Measurements from ENCODE around the gene EMD. TPM values are rescaled to one million over a fixed set of nuclear protein-coding genes. Genes with fewer than 3 reads are reported as not detected.

The EMD gene
- total and polyA plus RNA-seq, 2 of the 13 experiments (the other 11 are each of a cell fraction or from before 2014, with no cell fraction given): 14.5 to 14.9 TPM

GRCh38 chrX:154409222-154409871, 30.3 kb downstream of the EMD start, which contains the start of gene DNASE1L1 (continued):
- TF ChIP-seq, protein P1, sequence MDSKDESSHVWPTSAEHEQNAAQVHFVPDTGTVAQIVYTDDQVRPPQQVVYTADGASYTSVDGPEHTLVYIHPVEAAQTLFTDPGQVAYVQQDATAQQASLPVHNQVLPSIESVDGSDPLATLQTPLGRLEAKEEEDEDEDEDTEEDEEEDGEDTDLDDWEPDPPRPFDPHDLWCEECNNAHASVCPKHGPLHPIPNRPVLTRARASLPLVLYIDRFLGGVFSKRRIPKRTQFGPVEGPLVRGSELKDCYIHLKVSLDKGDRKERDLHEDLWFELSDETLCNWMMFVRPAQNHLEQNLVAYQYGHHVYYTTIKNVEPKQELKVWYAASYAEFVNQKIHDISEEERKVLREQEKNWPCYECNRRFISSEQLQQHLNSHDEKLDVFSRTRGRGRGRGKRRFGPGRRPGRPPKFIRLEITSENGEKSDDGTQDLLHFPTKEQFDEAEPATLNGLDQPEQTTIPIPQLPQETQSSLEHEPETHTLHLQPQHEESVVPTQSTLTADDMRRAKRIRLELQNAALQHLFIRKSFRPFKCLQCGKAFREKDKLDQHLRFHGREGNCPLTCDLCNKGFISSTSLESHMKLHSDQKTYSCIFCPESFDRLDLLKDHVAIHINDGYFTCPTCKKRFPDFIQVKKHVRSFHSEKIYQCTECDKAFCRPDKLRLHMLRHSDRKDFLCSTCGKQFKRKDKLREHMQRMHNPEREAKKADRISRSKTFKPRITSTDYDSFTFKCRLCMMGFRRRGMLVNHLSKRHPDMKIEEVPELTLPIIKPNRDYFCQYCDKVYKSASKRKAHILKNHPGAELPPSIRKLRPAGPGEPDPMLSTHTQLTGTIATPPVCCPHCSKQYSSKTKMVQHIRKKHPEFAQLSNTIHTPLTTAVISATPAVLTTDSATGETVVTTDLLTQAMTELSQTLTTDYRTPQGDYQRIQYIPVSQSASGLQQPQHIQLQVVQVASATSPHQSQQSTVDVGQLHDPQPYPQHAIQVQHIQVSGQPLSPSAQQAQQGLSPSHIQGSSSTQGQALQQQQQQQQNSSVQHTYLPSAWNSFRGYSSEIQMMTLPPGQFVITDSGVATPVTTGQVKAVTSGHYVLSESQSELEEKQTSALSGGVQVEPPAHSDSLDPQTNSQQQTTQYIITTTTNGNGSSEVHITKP (CRISPR knock-in tag; IDR thresholded peaks at IDR 0.05; ENCODE audit: low read depth): no peak
- TF ChIP-seq, protein P2, sequence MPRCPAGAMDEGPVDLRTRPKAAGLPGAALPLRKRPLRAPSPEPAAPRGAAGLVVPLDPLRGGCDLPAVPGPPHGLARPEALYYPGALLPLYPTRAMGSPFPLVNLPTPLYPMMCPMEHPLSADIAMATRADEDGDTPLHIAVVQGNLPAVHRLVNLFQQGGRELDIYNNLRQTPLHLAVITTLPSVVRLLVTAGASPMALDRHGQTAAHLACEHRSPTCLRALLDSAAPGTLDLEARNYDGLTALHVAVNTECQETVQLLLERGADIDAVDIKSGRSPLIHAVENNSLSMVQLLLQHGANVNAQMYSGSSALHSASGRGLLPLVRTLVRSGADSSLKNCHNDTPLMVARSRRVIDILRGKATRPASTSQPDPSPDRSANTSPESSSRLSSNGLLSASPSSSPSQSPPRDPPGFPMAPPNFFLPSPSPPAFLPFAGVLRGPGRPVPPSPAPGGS (CRISPR knock-in tag; IDR thresholded peaks at IDR 0.05): no peak
- TF ChIP-seq PHB2 (IDR thresholded peaks at IDR 0.05; ENCODE audit: partially characterized antibody): no peak
- no peak for TF ChIP-seq FOXJ3 (CRISPR knock-in tag; IDR thresholded peaks at IDR 0.05; ENCODE audit: borderline replicate concordance)
- TF ChIP-seq ZNF737 (CRISPR knock-in tag; IDR thresholded peaks at IDR 0.05; ENCODE audit: borderline replicate concordance): no peak
- no peak for TF ChIP-seq NR2F6 (IDR thresholded peaks at IDR 0.05)
- peak; percentile 16; the same call in 1 of the 2 replicates for TF ChIP-seq NR2F6 (CRISPR knock-in tag; IDR thresholded peaks at IDR 0.05)
- TF ChIP-seq TGIF2 (CRISPR knock-in tag; IDR thresholded peaks at IDR 0.05): 0 out of 2 replicates have a peak, but pooled peaks have one; percentile 30
- TF ChIP-seq ZNF709 (CRISPR knock-in tag; IDR thresholded peaks at IDR 0.05): no peak
- no peak for TF ChIP-seq HOMEZ (CRISPR knock-in tag; IDR thresholded peaks at IDR 0.05; ENCODE audit: low read depth)
- peak; percentile 77 for TF ChIP-seq ZNF687 (CRISPR knock-in tag; IDR thresholded peaks at IDR 0.05)
- no peak for TF ChIP-seq ZNF337 (CRISPR knock-in tag; IDR thresholded peaks at IDR 0.05; ENCODE audit: borderline replicate concordance, low read depth)
- no peak for TF ChIP-seq HOXD1 (CRISPR knock-in tag; IDR thresholded peaks at IDR 0.05)
- no peak for TF ChIP-seq ZNF557 (CRISPR knock-in tag; IDR thresholded peaks at IDR 0.05)
- no peak for TF ChIP-seq ZNF850 (CRISPR knock-in tag; conservative IDR thresholded peaks at IDR 0.05)
- no peak for TF ChIP-seq MTA3 (CRISPR knock-in tag; IDR thresholded peaks at IDR 0.05)
- peak; percentile 46; the same call in 1 of the 2 replicates for TF ChIP-seq KDM2A (CRISPR knock-in tag; IDR thresholded peaks at IDR 0.05; ENCODE audit: borderline replicate concordance, low read depth)
- no peak for TF ChIP-seq CEBPB (IDR thresholded peaks at IDR 0.05; ENCODE audit: borderline replicate concordance, low read depth, low read length)
- no peak for TF ChIP-seq SMARCC2 (IDR thresholded peaks at IDR 0.05)
- peak; percentile 10; the same call in 1 of the 2 replicates for TF ChIP-seq RXRA (CRISPR knock-in tag; IDR thresholded peaks at IDR 0.05)
- no peak for TF ChIP-seq NR1H2 (CRISPR knock-in tag; IDR thresholded peaks at IDR 0.05; ENCODE audit: borderline replicate concordance, low read depth)
